Epithelial cell of proximal tubule (primary cell): ENCODE data around the gene KRT74. TPM values are rescaled to one million over a fixed set of nuclear protein-coding genes. Genes with fewer than 3 reads are reported as not detected.

Experiments
- DNase-seq: peaks from one replicate; pipeline ENCODE4 v3.0.0-alpha.2; 2011; ENCODE audit warnings: low read depth
- H3K4me3 ChIP-seq: 2 replicates; pipeline ENCODE4 v1.5.1; 2011; ENCODE audit warnings: low read depth, mild to moderate bottlenecking, low read length
- total RNA-seq: library from RNA; depleted of rRNA; stranded (reverse); fragments of >200 nt; gene quantifications from 2 replicates; pipeline ENCODE4 v1.2.3, GENCODE V29; 2015
- TF ChIP-seq, protein P1 (sequence below): conservative IDR thresholded peaks from 2 replicates; pipeline ENCODE4 v1.5.1; 2012; ENCODE audit warnings: low read depth, mild to moderate bottlenecking, low read length

Gene KRT74
- not detected in 2 replicates for total RNA-seq

GRCh38 chr12:52573743-52574142 lies at the start of gene KRT74:
Gene KRT74 (minus strand): TSS chr12:52573843. CDS start chr12:52573777, 66 bp downstream.
- H3K4me3 ChIP-seq = no peak within 1 kb of the TSS
- DNase-seq = no peak
- TF ChIP-seq, protein P1, sequence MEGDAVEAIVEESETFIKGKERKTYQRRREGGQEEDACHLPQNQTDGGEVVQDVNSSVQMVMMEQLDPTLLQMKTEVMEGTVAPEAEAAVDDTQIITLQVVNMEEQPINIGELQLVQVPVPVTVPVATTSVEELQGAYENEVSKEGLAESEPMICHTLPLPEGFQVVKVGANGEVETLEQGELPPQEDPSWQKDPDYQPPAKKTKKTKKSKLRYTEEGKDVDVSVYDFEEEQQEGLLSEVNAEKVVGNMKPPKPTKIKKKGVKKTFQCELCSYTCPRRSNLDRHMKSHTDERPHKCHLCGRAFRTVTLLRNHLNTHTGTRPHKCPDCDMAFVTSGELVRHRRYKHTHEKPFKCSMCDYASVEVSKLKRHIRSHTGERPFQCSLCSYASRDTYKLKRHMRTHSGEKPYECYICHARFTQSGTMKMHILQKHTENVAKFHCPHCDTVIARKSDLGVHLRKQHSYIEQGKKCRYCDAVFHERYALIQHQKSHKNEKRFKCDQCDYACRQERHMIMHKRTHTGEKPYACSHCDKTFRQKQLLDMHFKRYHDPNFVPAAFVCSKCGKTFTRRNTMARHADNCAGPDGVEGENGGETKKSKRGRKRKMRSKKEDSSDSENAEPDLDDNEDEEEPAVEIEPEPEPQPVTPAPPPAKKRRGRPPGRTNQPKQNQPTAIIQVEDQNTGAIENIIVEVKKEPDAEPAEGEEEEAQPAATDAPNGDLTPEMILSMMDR = no peak

- TF ChIP-seq, protein P1 = no peak
- DNase-seq = no peak
- no peak overlapping the region for H3K4me3 ChIP-seq
Observed at GRCh38 chr12:52622349-52622748, 48.7 kb upstream of the KRT74 start.

DNA sequence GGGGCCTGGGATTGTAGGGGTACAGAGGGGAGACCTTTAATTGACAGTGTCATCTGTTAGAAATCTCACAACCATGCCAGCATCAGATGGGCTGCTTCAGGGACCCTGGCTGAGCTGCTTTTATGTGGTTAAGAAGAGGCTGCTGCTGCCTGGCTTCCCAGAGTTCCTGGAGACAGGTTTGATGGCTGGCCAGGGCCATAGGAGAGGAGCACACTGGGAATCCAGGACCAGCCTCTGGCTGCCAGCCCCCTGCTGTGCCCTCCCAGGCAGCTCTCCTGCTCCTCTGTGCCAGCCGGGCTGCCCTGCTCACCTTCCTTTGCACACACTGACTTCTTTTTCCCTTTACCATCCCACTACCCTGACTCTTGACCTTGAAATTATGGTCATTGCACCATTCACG lies 45.2 kb upstream of the KRT74 start:
- DNase-seq = no peak
- TF ChIP-seq, protein P1 = no peak

DNA sequence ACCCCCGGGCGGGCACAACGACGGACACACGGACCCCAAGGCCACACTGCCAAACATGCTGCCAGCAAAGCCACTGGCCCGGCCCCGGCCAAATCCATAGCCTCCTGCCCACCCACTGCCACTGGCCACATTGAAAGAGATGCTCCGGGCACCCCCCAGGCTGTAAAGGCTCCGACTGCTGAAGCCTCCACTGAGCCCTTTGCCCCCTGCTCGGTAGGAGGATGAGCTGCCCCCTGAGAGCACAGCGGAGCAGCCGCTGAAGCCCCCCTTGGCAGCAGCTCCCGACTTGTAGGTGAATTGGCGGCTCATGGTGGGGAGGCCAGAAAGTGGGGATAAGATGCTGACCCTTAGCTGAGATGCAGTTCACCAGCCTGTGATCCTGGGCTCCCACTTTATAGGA lies 44.6 kb upstream of the KRT74 start, which contains the start of gene KRT73:
KRT73 (minus strand) TSS at position 344 of the 400 bp plus-strand sequence; CDS start at position 309, 35 bp downstream.
- TF ChIP-seq, protein P1 = no peak

More for the DNA sequence above, 45.2 kb upstream of the KRT74 start:
- no peak overlapping the region for H3K4me3 ChIP-seq

GRCh38 chr12:52617403-52617785 lies 43.8 kb upstream of the KRT74 start:
- no peak for DNase-seq
- H3K4me3 ChIP-seq = no peak overlapping the region
- TF ChIP-seq, protein P1 = no peak

More for the DNA sequence above, 44.6 kb upstream of the KRT74 start, which contains the start of gene KRT73:
- DNase-seq = no peak
- H3K4me3 ChIP-seq = no peak within 1 kb of the TSS

GRCh38 chr12:52616680-52617402 lies 43.2 kb upstream of the KRT74 start:
- DNase-seq = no peak
- H3K4me3 ChIP-seq = no peak overlapping the region
- TF ChIP-seq, protein P1 = no peak

- no peak for DNase-seq
- no peak overlapping the region for H3K4me3 ChIP-seq
- TF ChIP-seq, protein P1 = no peak
Observed at GRCh38 chr12:52615912-52616311, 42.3 kb upstream of the KRT74 start.
